IPS DF 4.7 (cell line): ENCODE data around the gene FAM177A1.
"Not testable (repeated sequence)": the region's sequence is repeated elsewhere in the genome, so short reads cannot be mapped to it uniquely, and the experiment has no call there.

Source experiments
- DNase-seq: peaks from one replicate; pipeline ENCODE4 v3.0.0-alpha.2; 2013; ENCODE audit warnings: low spot score; ENCODE audit errors: extremely low read depth

FAM177A1 gene

DNA sequence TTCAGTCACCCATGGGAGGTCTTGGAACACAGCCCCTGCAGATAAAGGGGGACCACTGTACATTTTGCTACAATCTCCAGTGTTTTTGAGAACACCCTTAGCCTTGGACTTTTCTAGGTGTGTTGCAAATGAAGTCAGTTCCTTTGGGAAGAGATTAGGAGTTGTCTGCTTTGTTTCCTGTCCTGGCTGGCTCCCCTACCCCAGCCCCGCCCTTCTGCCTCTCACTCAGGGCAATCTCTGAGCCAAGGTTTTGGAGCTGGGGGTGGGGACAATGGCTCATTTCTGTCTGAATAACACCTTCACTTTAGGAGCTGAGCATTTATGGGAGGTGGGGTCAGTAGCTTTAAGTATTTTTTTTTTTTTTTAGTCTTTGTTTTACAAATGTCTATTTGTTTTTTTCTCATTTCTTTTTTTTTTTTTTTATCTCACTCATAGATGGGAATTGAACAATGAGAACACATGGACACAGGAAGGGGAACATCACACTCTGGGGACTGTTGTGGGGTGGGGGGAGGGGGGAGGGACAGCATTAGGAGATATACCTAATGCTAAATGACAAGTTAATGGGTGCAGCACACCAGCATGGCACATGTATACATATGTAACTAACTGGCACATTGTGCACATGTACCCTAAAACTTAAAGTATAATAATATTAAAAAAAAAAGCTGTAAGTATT, 15.2 kb downstream of the FAM177A1 start:
- not testable (repeated sequence) for DNase-seq

DNA sequence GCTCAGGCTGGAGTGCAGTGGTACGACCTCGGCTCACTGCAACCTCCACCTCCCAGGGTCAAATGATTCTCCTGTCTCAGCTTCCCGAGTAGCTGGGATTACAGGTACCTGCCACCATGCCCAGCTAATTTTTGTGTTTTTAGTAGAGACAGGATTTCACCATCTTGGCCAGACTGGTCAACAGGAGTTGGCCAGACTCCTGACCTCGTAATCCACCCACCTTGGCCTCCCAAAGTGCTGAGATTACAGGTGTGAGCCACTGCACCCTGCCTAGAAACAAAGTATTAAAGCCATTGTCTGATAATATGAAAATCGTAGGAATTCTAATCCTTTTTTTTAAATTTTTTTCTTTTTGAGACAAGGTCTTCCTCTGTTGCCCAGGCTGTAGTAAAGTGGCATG, 19.7 kb downstream of the FAM177A1 start:
- not testable (repeated sequence) for DNase-seq

DNA sequence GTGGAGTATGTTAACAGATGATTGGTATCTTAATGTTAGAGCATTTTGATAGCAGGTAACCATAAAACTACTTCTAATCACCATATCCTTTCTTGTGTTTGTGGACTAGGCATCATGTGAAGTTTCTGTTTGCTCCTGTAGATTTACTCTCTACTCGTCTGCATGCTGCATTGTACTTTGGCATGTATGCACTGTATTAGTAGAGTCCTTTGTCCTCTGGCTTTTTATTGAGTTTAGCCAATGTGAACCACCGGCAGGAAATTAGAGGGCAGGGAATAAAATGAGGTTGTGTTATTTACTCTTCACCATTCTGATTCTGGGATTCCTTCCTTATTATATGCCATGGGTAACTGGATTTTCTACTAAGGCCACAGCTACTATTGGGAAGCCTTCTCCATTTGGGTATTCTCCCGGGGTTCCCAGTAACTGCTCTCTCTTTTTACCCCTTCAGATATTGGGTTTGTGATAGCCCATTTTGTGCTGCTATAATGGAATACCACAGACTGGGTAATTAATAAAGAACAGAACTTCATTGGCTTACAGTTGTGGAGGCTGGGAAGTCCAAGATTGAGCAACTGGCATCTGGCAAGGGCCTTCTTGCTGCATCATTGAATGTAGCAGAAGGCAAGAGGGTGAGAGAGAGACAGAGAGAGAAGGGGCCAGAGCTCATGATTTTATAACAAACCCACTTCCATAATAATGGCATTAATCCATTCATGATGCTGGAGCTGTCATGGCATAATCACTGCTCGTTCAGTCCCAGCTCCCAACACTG, 22.4 kb downstream of the FAM177A1 start:
- no peak for DNase-seq

DNA sequence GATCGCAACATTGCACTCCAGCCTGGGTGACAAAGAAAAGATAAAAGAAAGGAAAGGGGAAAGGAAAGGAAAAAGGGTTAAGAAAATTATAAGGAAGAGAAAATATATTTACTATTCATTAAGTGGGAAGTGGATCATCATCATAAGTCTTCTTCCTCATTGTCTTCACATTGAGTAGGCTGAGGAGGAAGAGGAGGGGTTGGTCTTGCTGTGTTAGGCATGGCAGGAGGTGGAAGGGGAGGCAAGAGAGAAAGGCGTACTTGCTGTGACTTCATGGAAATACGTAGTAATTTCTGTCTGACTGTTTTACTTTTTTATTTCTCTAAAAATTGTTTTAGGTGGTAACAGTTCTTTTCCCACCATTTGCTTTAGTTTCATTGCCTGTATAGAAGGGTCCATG, 26.2 kb downstream of the FAM177A1 start:
- no peak for DNase-seq

DNA sequence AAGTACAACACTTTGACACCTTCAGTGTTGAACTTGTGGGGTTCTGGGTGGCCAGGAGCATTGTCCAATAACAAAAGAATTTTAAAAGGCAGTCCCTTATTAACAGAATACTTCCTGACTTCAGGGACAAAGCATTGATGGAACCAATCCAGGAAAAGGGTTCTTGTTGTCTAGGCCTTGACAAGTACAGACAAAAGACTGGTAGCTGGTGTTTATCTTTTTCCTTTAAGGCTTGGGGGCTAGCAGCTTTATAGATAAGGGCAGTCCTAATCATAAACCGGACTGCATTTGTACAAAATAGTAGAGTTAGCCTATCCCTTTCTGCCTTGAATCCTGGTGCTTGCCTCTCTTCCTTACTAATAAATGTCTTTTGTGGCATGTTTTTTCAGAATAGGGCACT, 27.4 kb downstream of the FAM177A1 start:
- no peak for DNase-seq

DNA sequence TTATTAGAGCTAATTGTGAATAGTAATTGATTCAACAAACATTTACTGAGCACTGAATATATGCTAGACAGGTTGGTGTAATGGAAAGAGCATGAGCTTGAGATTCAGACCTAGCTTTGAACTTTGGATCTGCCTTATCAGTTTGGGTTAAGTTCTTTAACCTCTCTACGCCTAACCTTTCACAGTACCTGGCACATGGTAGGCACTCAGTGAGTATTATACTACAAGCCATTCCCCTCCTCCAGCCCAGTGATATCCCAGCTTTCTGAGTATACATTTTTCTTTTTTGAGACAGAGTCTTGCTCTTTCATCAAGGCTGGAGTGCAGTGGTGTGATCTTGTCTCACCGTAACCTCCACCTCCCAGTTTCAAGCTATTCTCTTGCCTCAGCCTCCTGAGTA, 32.0 kb downstream of the FAM177A1 start:
- DNase-seq, result no peak

DNA sequence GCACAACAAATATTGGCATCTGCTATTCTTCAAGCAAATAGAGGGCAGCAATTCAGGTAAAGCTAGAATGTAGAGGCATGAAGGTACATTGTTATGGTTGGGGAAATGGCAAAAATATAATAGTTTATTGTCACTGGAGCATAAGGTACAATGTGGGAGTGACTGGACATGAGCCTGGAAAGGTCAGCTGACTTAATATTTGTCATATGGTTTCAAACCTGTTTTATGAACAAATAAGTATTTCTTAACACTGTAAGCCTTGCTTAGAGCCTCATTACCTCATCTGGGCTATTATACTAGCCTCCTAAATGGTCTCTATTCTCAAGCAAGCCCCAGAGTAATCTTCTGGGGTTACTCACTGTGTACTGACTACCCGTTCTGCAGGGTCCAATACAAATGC, 33.7 kb downstream of the FAM177A1 start:
- no peak for DNase-seq

DNA sequence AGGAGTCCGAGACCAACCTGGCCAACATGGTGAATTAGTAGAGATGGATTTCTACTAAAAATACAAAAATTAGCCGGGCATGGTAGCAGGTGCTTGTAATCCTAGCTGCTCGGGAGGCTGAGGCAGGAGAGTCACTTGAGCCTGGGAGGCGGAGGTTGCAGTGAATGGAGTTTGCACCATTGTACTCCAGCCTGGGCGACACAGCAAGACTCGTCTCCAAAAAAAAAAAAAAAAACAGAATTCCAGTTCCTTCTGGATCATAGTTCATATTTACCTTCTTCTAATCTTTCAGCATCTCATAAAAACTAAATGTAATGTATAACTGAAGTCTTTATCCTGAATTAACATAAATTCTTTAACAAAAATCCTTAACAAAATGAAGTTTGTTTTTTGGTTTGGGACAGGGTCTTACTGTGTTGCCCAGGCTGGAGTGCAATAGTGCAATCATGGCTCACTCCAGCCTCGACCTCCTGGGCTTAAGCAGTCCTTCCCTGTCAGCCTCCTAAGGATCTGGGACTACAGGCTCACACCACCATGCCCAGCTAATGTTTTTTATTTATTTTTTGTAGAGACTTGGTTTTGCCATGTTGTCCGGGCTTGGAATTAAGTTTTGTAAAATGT, 37.6 kb downstream of the FAM177A1 start:
- DNase-seq, result no peak

DNA sequence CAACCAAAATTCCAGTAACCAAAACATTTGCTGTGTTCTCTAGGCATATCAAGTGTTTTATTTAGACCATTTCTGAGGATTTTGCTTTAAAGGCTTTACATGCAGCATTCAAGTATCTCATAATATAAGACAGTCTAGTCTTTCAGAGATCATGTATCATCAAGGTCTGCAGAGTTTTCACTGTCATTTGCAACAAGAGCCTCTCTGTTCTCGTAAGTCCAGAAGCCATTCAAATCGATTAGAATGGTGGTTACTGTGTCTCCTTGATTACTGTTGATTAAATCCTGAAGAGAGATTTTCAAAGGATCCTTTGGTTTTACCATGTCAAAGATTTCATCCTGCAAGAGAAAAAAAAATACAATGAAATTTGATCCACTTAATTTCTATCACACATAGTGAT, 39.4 kb downstream of the FAM177A1 start:
- no peak for DNase-seq

DNA sequence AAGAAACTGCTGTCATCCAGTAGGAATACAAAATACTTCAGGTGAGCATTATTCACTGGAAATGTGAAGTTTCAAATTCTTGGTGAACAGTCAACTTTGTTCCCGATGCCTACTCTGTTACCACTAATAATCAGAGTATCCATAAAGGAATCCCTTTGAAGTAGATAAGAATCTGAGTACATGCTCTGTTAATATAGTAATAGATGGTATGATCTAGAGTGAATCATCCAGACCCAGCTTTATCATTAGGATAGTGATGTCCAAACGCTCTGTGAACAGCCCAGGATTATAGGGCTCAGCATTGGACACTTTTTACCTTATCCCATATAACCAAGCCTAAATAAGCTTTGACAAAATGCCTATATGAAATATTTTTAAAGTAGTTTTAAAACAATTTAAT, 42.4 kb downstream of the FAM177A1 start:
- DNase-seq, result no peak

DNA sequence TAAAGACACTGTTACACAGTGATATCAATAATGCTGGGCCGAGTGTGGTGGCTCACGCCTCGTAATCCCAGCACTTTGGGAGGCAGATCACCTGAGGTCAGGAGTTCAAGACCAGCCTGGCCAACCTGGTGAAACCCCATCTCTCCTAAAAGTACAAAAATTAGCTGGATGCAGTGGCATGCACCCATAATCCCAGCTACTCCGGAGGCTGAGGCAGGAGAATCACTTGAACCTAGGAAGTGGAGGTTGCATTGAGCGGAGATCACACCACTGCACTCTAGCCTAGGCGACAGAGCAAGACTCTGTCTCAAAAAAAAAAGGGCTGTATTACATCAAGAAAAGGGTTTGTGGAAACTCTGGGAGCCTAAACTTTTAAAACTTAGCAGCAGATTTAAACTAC, 48.6 kb downstream of the FAM177A1 start:
- not testable (repeated sequence) for DNase-seq

DNA sequence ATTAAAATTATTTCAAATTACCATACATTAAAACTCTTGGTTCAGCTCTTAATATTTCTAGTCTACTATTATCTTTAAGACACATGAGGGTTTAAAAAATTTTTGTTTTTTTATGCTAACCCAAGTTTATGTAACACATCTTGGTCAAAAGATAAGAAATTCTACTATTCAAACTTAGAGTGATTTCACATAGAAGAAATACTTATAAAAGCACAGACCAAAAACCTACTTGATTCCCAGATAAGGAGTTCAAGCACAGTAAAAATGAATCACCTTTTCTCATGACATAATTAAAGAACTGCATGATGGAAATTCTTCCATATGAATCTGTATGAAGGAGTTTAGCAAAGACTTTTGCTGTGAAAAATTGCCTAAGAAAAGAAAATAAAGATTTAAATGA, 61.8 kb downstream of the FAM177A1 start:
- DNase-seq, result no peak

DNA sequence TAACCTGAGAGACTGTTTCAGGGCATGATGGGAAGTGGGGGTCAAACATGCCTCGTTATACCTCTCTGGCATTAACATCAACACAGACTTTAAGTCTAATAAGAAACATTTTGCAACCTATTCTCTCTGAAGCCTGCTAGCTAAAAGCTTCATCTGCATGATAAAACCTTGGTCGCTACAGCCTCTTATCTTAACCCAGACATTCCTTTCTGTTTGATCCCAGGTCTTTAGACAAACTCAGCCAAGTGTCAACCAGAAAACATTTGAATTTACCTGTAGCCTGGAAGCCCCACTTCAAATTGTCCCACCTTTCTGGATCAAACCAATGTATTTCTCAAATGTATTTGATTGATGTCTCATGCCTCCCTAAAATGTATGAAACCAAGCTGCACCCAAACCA, 66.6 kb downstream of the FAM177A1 start:
- no peak for DNase-seq

DNA sequence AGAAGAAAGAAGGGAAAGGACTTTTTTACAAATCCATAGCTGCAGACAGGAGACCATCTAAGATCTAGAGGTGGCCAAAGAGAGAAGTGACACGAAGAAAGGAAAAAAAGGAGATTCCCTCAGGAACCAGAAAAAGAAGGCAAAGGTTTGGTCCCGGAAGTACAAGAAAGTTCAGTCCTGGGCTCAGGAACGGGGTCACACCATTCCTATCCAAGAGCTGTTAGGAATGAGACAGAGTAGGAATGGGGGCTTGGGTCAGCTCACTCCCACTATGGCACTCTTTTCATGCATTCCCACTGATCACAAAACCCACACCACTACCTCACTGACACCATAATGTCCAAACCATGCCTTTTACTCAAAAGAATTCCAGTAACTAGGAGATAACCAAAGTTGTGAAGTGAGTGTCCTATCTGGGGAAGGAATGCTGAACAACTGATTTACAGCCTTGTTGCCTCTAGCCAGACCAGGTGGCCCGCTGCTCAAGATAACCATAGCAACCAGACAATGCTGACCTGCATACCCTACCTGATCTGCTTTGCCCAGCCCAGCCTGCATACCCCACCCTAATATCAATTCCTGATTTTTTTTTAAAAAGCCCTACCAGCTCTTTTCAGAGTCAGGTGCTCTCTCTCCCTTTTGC, 67.4 kb downstream of the FAM177A1 start:
- no peak for DNase-seq

DNA sequence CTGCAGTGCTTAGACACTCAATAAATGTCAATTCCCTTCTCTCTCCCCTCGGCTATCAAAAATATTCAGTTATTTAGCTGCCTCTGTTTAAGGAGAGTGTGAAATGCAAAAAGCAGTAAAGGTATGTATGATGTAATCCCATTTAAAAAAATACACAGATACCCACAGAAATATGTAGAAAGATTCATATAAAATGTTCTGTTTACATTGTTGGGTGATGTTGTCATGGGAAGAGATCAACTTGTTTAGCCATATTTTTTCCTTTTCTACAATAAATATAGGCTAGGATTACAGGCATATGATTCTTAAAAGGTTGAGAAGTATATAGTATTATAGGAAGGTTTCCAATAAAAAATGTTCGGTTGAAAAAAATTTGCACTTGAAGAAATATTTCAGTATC, 68.0 kb downstream of the FAM177A1 start:
- no peak for DNase-seq

DNA sequence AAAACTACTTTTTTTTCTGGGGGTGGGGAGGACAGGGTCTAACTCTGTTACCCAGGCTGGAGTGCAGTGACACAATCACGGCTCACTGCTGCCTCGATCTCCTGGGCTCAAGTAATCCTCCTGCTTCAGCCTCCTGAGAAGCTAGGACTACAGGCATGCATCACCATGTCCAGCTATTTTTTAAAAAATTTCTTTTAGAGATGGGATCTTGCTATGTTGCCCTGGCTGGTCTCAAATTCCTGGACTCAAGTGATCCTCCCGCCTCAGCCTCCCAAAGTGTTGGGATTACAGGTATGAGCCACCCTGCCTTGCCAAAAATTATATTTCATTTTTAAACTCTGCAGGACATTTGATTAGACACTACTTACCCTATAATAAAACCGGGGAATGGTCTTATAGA, 70.2 kb downstream of the FAM177A1 start:
- DNase-seq, result no peak

DNA sequence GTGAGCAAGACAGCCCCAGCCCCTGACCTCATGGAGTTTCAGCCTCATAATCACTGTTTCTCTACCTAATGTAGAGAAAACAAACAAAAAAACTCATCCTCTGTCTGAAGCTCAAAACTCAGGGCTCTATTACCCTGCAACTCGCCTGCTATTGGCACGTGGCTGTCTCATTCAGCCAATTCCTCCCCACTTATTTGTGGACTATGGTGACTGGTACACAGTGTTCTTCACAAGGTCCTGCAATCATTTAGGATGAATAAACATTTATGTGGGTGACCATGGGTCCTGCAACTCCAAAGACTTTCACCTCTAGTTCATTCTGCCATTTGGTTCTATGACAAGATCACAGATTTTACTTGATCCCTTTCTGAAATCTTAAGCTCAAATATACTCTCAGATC, 71.0 kb downstream of the FAM177A1 start:
- DNase-seq, result no peak

DNA sequence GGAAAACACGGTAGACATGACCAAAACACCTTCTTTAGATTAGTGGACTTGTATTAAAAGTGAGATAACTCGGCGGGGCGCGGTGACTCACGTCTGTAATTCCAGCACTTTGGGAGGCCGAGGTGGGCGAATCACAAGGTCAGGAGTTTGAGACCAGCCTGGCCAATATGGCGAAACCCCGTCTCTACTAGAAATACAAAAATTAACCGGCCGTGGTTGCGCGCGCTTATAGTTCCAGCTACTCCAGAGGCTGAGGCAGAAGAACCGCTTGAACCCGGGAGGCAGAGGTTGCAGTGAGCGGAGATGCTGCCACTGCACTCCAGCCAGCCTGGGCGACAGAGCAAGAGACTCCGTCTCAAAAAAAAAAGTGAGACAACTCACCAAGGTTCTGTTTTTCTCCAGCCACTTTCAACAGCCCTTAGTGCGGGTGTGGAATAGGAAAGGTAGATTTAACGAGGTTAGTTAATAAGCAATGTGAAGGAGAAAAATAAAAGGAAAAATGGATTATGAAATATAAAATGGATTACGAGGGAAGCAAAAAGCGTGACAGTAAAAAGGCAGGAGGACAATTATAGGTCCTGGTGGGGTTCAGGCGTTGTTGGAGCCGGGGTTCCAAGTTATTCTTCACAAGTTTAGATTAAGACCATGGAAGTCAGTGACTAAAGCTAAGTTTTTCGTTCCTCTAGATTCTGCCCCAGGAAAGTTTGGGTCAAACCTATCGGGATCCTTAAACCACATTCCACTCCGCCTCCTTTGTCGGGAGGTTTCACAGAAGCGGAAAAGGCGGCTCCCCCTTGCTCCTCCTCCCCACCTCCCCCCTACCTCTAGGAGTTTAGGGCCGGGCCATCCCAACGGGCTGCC, 75.2 kb downstream of the FAM177A1 start:
- DNase-seq, result no peak

DNA sequence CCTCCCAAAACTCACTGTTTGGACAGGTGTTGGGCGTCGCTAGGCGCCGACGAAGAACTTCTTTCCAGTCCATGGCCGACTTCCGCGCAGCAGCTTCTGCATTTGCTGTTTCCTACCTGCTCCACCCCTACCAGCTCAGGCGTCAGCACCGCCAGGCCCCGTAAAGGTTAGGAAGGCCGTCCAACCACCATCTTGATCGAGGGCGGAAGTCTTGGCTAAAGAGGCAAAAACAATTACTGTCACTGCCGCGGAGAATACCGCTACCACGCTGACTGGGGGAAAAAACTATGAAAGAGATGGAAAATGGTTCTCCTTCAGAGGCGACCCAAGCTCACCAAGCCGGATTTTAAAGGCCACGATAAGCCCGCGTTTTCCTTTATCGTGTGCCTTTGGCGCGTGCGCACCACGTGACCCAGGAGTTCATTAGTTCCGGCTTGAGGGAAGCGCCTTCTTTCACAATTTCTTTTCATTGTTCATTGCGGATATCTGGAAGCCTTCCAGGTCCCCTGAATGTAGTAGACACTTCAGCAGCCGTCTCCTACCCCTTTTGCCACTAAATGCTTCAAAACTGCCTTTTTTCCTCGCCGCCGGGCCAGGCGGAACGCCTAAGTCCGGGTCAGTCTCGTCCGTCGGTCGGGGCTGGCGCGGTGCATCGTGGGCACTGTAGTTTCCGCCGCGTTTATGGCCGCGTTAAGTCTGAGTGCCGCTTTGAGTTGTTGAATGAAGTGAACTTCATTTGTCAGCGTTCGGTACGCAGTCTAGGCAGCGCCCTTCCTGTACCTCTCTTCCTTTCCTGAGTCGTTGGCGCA, 76.0 kb downstream of the FAM177A1 start, which contains the start of the genes PPP2R3C and PRORP:
Gene PPP2R3C, minus strand, starts transcription at position 104 of the 809 bp plus-strand sequence. Its CDS starts 31 bp downstream, at position 73.
Gene PRORP, plus strand, starts transcription at position 666 of the 809 bp plus-strand sequence. CDS start 694 bp downstream, outside the sequence.
- peak; percentile 90 for DNase-seq
